ENCODE results near the gene SLC4A5.

Gene SLC4A5

DNA sequence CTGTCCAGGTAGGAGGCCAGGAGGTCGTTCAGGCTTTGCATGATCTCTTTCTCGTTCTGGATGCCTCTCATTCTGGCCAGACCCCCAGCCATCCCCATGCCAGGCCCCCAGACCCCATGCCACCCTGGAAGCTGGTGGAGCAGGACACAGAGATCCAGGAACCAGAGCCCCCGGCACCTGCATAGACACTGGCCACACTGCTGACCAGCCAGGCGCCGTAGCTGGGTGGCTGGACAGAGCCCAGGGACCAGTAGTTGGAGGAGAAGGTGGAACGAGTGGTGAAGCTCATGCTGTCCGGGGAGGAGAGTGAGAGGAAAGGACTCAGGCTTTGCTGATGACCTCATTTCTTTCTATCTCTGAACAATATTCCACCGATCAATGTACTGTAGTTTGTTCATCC, 35.5 kb downstream of the SLC4A5 start:
- DNase-seq: no peak

- DNase-seq: no peak
Measured at GRCh38 chr2:74304332-74305148, 38.7 kb downstream of the SLC4A5 start.

DNA sequence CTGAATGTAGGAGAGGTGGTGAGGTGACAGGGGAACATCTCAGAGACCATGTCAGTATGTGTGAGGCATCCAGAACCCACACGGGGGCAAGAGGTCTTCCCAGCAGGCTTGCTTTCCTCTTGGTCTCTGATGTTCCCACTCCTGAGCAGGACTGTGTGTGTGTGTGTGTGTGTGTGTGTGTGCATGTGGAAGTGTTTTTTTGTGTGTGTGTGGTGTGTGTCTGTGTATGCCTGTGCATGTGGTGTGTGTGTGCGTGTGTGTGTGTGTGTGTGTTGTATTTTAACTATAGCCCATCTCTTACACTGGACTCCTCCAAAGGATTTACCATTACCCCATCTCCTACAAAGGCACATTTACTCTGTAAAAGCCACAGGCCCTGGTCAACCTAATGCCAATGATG, 40.4 kb downstream of the SLC4A5 start:
- DNase-seq: no peak

- no peak for DNase-seq
Measured at GRCh38 chr2:74301262-74301661, 42.0 kb downstream of the SLC4A5 start.

- no peak for DNase-seq
Measured at GRCh38 chr2:74300506-74300905, 42.7 kb downstream of the SLC4A5 start.

DNA sequence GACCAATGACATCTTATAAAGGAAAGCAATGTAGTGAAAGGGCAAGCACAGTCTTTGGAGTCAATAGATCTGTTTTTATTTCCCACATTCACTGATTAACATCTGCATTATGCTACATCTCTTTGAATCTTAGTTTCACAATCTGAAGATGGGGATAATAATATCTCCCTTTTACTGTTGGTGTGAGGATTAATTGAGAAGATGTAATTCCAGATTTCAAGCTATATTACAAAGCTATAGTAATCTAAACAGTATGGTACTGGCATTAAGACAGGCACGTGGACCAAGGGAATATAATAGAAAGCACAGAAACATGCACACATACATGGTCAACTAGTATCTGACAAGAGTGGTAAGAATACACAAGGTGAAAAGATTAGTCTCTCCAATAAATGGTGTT, 45.3 kb downstream of the SLC4A5 start:
- no peak for DNase-seq

DNA sequence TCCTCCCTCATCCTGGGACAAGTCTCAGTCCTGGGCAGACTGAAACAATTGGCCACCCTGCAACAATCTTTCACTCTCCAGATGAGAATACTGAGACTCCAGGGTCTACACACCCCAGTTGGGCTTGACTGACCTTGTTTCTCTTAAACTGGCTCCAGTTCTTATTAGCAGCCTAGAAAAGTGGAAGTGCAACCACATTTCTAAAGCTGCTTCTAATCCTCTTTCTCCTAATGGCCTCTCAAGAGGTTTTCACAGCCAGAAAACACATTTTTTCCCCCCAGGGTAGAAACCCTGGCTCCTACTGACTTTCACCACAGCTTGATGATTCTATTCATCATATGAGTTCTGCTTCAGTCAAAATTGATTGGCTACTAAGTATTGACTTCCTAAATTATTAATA, 45.8 kb downstream of the SLC4A5 start:
- no peak for DNase-seq

DNA sequence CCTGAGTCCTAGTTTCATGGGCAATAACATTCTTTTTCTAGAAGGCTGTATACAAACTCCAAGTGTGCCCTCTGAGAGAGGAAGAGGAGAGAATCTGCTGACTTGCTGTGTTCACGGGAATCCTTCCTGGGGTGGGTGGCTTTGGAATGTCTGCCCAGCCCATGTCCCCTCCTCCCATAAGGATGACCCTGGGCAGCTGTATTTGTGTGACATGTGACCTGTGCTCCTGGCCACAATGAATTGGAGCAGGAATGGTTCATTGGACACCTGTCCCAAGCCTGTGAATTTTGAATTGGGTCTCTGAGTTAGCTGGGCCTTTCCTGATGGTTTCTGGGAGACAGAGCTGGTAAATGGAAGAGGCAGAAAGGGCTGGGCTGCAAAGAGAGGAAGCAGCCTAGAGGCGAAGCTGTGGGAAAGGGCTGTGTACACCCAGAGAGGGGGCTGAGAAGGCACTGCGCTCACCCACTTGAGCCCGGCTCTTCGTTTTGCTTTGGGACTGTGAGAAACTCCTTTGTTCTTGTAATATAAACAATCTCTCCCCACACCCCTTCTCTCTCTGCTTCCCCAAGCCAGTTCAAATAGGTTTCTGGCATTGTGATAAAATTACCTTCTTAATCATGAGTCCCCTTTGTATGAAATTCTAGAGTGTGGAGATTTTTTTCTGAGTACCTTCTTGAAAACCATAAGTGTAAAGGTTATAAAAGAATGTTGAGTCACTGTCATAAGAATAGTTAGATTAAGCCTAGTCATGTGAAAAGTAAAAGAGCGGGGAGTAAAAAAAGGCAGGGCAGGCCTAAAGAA, 49.8 kb downstream of the SLC4A5 start:
- no peak for DNase-seq

DNA sequence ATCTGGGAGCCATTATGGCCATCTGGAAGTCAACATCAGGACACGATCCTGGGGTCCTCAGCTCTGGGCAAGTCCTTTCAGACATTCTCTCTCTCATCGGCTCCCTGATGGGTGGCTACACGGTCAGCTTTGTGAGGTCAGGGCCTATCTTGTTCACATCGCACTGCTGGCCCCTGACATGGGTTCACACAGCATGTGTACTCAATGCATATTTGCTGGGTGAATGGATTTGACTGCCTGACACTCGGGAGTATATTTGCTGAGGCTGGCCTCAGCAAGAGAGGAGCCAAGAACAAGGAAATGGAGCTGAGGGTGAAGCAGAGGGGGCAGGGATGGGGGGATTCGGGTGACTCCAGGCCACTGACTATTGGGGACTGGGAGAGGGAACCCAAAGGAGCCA, 50.5 kb downstream of the SLC4A5 start:
- DNase-seq: no peak

GRCh38 chr2:74291886-74292621, 51.2 kb downstream of the SLC4A5 start:
- DNase-seq: no peak

DNA sequence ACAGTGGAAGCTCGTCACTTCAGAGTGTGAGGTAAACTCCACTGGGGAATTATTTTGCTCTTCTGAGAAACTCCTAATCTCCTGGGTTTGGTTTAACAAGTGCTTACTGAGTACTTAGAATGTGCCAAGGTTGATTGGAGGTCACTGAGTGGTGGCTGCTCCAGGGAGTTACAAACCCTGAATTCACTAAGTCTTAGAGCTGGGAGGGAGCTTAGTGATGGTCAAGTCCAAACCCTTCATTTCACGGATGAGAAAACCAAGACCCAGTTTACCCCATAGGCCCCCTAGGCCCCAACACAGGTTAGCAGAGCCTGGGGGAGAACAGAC, 52.0 kb downstream of the SLC4A5 start:
- no peak for DNase-seq

- peak; percentile 6 to 7 for DNase-seq
Measured at GRCh38 chr2:74290466-74291217, 52.6 kb downstream of the SLC4A5 start.

DNA sequence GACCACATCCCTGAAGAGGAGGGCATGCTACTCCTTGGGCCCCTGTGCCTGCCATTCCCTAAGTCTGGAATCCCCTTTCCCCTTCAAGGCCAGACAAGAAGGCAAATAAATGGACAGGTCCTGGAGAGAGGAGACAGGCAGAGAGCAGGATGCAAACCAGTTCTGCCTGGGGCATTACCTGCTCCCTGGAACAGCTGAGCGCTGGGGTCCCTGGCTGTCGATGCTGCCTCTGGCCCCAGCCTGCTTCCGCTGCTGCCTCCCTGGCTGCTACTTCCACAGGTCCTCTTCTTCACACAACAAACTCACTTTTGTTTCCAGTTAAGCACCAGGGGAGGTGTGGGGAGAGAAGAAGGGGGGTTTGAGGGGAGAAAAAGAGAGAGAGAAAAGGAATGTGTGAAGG, 53.1 kb downstream of the SLC4A5 start:
- no peak for DNase-seq

DNA sequence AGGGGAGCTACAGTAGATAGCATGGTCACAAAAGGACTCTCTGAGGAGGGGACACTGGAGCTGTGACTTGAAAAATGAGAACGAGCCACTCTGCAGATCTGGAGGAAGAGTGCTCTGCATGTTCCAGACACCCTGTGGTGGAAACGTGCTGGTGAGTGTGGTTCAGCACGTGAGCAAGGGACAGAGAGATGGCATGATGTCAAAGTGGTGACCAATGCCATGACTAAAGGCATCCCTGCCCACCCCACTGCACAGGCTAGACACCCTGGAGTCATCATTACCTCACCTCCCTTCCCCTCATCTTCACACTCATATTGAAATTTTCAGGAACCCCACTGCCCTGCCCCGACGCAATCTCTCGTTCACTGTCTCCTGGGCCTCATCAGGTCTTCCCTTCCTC, 56.5 kb downstream of the SLC4A5 start:
- no peak for DNase-seq

GRCh38 chr2:74281141-74281975, 61.9 kb downstream of the SLC4A5 start:
- DNase-seq: no peak

- DNase-seq: no peak
Measured at GRCh38 chr2:74278694-74279093, 64.5 kb downstream of the SLC4A5 start.

GRCh38 chr2:74278176-74278575, 65.0 kb downstream of the SLC4A5 start:
- no peak for DNase-seq

GRCh38 chr2:74275228-74275627, 68.0 kb downstream of the SLC4A5 start:
- DNase-seq: no peak

GRCh38 chr2:74269667-74270066, 73.5 kb downstream of the SLC4A5 start:
- no peak for DNase-seq

DNA sequence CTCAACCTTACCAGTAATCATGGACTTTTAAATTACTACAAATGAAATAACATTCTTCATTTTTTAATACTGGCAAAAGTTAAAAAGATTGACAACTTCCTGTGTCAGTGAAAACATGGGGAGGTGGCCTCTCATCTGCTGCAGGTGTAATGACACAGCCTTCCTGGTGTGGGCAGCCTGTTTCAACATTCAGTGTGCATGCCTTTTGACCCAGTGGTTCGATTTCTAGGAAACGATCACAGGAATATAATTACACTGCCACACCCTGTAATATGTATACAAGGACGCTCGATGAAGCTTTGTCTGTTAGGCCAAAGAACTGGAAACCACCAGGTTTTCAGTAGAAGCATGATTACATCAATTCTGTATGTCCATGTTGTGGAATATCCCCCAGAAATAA, 76.1 kb downstream of the SLC4A5 start:
- peak; percentile 10 to 49 for DNase-seq

GRCh38 chr2:74264281-74264680, 78.9 kb downstream of the SLC4A5 start:
- no peak for DNase-seq

DNA sequence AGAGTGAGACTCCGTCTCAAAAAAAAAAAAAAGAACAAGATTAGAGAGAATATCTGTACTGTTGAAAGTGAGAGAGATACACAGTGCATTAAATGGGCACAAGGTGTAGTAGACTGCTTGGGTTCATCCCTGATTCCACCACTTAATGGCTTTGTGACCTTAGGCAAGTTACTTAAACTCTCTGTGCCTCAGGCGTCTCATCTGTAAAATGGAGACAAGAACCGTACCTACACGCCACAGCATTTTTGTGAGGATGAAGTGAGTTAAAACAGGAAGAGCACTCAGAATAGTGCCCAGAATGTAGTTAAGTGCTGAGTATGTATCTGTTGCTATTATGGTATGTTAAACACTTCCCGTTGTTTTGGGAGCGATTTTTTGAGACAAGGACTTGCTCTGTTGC, 80.5 kb downstream of the SLC4A5 start:
- DNase-seq: no peak

Measured in stimulated activated CD4-positive, alpha-beta T cell treated with anti-CD3 and anti-CD28 coated beads, Interleukin-4, amount 100 ng/mL, for 4 hours (primary cell).